Loucy (cell line): Measurements from ENCODE around the gene CAMTA1.

ENCODE experiments used
- H2AFZ ChIP-seq: fragments of 200-600 bp; sonication (generic); 2 replicates; pipeline ENCODE4 v1.6.0; 2016; ENCODE audit warnings: antibody characterized with exemption, mild to moderate bottlenecking, low read length, moderate library complexity
- H3F3A ChIP-seq: fragments of 200-600 bp; 2 replicates; pipeline ENCODE4 v1.6.0; 2016; ENCODE audit warnings: antibody characterized with exemption, low read depth, mild to moderate bottlenecking
- H3K27me3 ChIP-seq: fragments of 200-600 bp; sonication (generic); 2 replicates; pipeline ENCODE4 v1.6.1; 2014; ENCODE audit warnings: low read length, mild to moderate bottlenecking; ENCODE audit not compliant: insufficient read depth, poor library complexity, severe bottlenecking
- H3K36me3 ChIP-seq: fragments of 200-600 bp; sonication (generic); 2 replicates; pipeline ENCODE4 v1.6.1; 2016; ENCODE audit warnings: low read length; ENCODE audit not compliant: insufficient read depth
- H3K4me1 ChIP-seq: fragments of 200-600 bp; sonication (generic); 2 replicates; pipeline ENCODE4 v1.5.1; 2014; ENCODE audit warnings: low read length, mild to moderate bottlenecking; ENCODE audit not compliant: insufficient read depth, poor library complexity, severe bottlenecking
- H3K4me2 ChIP-seq: fragments of 200-600 bp; sonication (generic); 2 replicates; pipeline ENCODE4 v1.6.0; 2014; ENCODE audit warnings: antibody characterized with exemption, low read length, low read depth, mild to moderate bottlenecking; ENCODE audit not compliant: poor library complexity, severe bottlenecking
- H3K4me3 ChIP-seq: fragments of 200-600 bp; sonication (generic); 2 replicates; pipeline ENCODE4 v1.5.1; 2014; ENCODE audit warnings: low read length, mild to moderate bottlenecking, mixed read lengths; ENCODE audit not compliant: poor library complexity, severe bottlenecking
- H3K79me2 ChIP-seq: fragments of 200-600 bp; sonication (generic); 2 replicates; pipeline ENCODE4 v1.6.1; 2014; ENCODE audit warnings: low read length; ENCODE audit not compliant: insufficient read depth
- H3K9ac ChIP-seq: fragments of 200-600 bp; sonication (generic); 2 replicates; pipeline ENCODE4 v1.6.0; 2014; ENCODE audit warnings: mild to moderate bottlenecking, low read depth, low read length, moderate library complexity; ENCODE audit not compliant: poor library complexity, severe bottlenecking
- H3K9me2 ChIP-seq: fragments of 200-600 bp; sonication (generic); replicated peaks from 2 replicates; pipeline ENCODE4 v1.6.1; 2016; ENCODE audit warnings: low read depth, low read length, mixed read lengths
- H3K9me3 ChIP-seq: fragments of 200-600 bp; sonication (generic); 2 replicates; pipeline ENCODE4 v1.6.1; 2014; ENCODE audit warnings: mild to moderate bottlenecking, antibody characterized with exemption, low read length, low read depth; ENCODE audit not compliant: insufficient read depth
- H4K20me1 ChIP-seq: fragments of 200-600 bp; sonication (generic); 2 replicates; pipeline ENCODE4 v1.6.0; 2014; ENCODE audit warnings: antibody characterized with exemption, low read length, mild to moderate bottlenecking; ENCODE audit not compliant: insufficient read depth, poor library complexity, severe bottlenecking
- EZH2phosphoT487 ChIP-seq: fragments of 200-600 bp; IDR thresholded peaks from 2 replicates; pipeline ENCODE4 v1.6.1; 2018; ENCODE audit warnings: antibody characterized with exemption, mild to moderate bottlenecking, moderate library complexity, borderline replicate concordance
- TF ChIP-seq, protein P1 (sequence below): fragments of 200-600 bp; sonication (generic); conservative IDR thresholded peaks from 2 replicates; pipeline ENCODE4 v1.5.1; 2014; ENCODE audit warnings: mild to moderate bottlenecking, antibody characterized with exemption, low read length

The CAMTA1 gene

DNA sequence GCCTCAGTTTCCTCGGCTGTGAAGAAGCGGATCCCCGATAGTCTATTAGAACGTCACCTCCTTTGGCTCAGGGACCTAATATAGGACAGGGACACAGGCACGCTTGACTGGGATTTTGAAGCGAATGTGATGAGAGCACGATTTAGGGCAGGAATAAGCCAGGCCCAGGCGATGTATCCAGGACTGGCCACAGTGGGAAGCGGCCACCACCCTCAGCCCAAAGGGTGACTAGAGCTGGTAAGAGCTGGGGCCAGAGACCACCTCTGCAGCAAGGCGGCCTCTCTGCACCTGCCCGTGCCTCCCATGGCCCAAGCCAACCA is 885.9 kb downstream of the CAMTA1 start:
- peaks cover 7% of the 10 kb centered on the region for H3K4me1 ChIP-seq
- no peaks in the 10 kb centered on the region for H4K20me1 ChIP-seq
- no peaks in the 10 kb centered on the region for H3K79me2 ChIP-seq
- TF ChIP-seq, protein P1, sequence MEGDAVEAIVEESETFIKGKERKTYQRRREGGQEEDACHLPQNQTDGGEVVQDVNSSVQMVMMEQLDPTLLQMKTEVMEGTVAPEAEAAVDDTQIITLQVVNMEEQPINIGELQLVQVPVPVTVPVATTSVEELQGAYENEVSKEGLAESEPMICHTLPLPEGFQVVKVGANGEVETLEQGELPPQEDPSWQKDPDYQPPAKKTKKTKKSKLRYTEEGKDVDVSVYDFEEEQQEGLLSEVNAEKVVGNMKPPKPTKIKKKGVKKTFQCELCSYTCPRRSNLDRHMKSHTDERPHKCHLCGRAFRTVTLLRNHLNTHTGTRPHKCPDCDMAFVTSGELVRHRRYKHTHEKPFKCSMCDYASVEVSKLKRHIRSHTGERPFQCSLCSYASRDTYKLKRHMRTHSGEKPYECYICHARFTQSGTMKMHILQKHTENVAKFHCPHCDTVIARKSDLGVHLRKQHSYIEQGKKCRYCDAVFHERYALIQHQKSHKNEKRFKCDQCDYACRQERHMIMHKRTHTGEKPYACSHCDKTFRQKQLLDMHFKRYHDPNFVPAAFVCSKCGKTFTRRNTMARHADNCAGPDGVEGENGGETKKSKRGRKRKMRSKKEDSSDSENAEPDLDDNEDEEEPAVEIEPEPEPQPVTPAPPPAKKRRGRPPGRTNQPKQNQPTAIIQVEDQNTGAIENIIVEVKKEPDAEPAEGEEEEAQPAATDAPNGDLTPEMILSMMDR, result no peak
- TF ChIP-seq EZH2phosphoT487, result no peak
- H3K9me3 ChIP-seq, result no peaks in the 10 kb centered on the region
- no peak overlapping the region for H3K4me3 ChIP-seq
- H3K27me3 ChIP-seq, result no peaks in the 10 kb centered on the region
- no peak overlapping the region for H3K4me2 ChIP-seq
- no peak overlapping the region for H3K9ac ChIP-seq
- H3F3A ChIP-seq, result no peaks in the 10 kb centered on the region
- H3K36me3 ChIP-seq, result no peaks in the 10 kb centered on the region
- H3K9me2 ChIP-seq, result no peaks in the 10 kb centered on the region
- no peak overlapping the region for H2AFZ ChIP-seq

DNA sequence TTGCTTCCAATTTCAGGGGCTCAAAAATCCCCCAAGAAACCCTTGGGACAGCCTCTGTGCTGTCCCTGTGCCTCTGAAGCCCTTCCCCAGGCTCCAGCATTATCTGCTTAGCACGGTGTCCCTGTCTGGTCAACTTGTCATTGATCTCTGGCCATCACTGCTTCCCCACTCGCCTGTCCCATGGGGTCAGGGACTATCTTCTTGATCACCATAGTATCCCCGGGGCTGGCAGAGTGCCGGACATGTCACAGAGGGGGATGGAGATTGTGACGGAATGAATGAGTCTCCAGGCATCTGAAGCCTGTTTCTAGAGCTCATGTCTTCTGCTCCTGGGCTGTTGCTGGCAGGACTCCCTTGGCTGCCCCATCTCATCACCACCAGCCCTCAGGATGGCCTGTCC is 886.4 kb downstream of the CAMTA1 start:
- no peak overlapping the region for H3K4me3 ChIP-seq
- no peak overlapping the region for H3K4me2 ChIP-seq
- H3K27me3 ChIP-seq, result no peaks in the 10 kb centered on the region
- no peaks in the 10 kb centered on the region for H4K20me1 ChIP-seq
- H3K9me2 ChIP-seq, result no peaks in the 10 kb centered on the region
- no peaks in the 10 kb centered on the region for H3K79me2 ChIP-seq
- H3K36me3 ChIP-seq, result no peaks in the 10 kb centered on the region
- no peaks in the 10 kb centered on the region for H3K9me3 ChIP-seq
- peaks cover 7% of the 10 kb centered on the region for H3K4me1 ChIP-seq
- no peak overlapping the region for H2AFZ ChIP-seq
- no peak overlapping the region for H3K9ac ChIP-seq
- TF ChIP-seq EZH2phosphoT487, result no peak
- TF ChIP-seq, protein P1, result no peak
- no peaks in the 10 kb centered on the region for H3F3A ChIP-seq

DNA sequence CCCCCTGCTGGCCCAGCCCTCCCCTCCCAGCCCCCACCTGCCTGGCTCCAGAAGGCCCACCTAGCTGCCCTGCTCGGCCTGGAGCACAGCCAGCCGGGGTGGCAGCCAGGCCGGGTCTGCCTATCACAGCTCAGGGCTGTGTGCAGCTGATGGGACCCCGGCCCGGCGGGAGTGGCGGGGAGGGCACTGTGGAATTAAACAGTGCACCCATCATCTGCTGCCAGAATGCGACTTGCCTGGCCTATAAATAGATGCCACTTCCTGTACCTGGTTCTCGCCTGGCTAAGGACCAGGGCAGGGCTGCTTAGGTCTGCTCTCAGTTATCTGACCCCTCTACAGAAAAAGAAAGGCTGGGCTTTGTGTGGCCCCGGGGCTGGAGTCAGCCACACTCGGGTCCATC is 887.6 kb downstream of the CAMTA1 start:
- Histone ChIP-seq H4K20me1 (no peaks in the 10 kb centered on the region), H3K79me2 (no peaks in the 10 kb centered on the region), H3F3A (no peaks in the 10 kb centered on the region), H3K9me3 (no peaks in the 10 kb centered on the region), H3K4me1 (peaks cover 7% of the 10 kb centered on the region), H3K27me3 (no peaks in the 10 kb centered on the region), H3K36me3 (no peaks in the 10 kb centered on the region), H3K9me2 (no peaks in the 10 kb centered on the region), H2AFZ (no peak overlapping the region), H3K9ac (no peak overlapping the region), H3K4me2 (no peak overlapping the region), H3K4me3 (no peak overlapping the region)
- TF ChIP-seq EZH2phosphoT487, result no peak
- TF ChIP-seq, protein P1, result no peak
